ENCODE measurements around the gene OPN1SW. TPM values are rescaled to one million over a fixed set of nuclear protein-coding genes. Genes with fewer than 3 reads are reported as not detected.

The OPN1SW gene
- total RNA-seq, 3 donors from 2014 or later, result not detected

DNA sequence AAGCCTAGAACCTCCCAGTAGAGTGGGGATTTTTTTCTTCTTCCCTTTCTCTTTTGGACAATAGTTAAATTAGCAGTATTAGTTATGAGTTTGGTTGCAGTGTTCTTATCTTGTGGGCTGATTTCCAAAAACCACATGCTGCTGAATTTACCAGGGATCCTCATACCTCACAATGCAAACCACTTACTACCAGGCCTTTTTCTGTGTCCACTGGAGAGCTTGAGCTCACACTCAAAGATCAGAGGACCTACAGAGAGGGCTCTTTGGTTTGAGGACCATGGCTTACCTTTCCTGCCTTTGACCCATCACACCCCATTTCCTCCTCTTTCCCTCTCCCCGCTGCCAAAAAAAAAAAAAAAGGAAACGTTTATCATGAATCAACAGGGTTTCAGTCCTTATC, 5.4 kb downstream of the OPN1SW start:
- intact Hi-C loops (cut with DNase I, micrococcal nuclease), result no loop called here
- TF ChIP-seq, protein P1, sequence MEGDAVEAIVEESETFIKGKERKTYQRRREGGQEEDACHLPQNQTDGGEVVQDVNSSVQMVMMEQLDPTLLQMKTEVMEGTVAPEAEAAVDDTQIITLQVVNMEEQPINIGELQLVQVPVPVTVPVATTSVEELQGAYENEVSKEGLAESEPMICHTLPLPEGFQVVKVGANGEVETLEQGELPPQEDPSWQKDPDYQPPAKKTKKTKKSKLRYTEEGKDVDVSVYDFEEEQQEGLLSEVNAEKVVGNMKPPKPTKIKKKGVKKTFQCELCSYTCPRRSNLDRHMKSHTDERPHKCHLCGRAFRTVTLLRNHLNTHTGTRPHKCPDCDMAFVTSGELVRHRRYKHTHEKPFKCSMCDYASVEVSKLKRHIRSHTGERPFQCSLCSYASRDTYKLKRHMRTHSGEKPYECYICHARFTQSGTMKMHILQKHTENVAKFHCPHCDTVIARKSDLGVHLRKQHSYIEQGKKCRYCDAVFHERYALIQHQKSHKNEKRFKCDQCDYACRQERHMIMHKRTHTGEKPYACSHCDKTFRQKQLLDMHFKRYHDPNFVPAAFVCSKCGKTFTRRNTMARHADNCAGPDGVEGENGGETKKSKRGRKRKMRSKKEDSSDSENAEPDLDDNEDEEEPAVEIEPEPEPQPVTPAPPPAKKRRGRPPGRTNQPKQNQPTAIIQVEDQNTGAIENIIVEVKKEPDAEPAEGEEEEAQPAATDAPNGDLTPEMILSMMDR (IDR thresholded peaks at IDR 0.05), result no peak
- ATAC-seq (no peak), DNase-seq (no peak)
- no peak overlapping the region for H3K4me3 ChIP-seq
- H3K36me3 ChIP-seq (ENCODE audit: low read depth), result peaks cover 4% of the 10 kb centered on the region
- no peaks in the 10 kb centered on the region for H3K4me1 ChIP-seq (ENCODE audit: low read depth)
- no peaks in the 10 kb centered on the region for H3K9me3 ChIP-seq

GRCh38 chr7:128767475-128768110, 8.0 kb downstream of the OPN1SW start:
- intact Hi-C loops (cut with DNase I, micrococcal nuclease), result no loop called here
- TF ChIP-seq, protein P1 (IDR thresholded peaks at IDR 0.05), result no peak
- Histone ChIP-seq H3K9me3 (no peaks in the 10 kb centered on the region), H3K4me3 (no peak overlapping the region), H3K4me1 (ENCODE audit: low read depth) (no peaks in the 10 kb centered on the region), H3K36me3 (ENCODE audit: low read depth) (peaks cover 4% of the 10 kb centered on the region)
- ATAC-seq (no peak), DNase-seq (no peak)

DNA sequence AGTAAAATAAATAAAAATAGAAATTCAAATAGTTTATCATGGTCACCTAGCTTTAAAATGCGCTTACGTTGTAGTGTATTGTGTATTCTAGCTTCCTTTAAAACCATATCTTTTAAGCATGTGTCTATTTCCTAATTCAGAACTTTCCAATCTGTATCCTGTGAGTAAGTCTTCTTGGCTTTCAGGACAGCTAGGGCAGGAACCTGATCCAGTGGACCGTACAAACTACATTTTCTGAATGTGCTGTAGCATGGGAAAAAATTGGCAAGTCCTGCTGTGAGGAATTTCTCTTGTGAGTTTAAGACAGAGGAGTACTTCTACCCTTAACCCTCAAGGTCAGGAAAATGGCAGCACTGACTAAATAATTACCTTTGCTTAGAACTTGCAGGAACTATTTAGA, 12.1 kb downstream of the OPN1SW start:
- intact Hi-C loops (cut with DNase I, micrococcal nuclease), result no loop called here
- Histone ChIP-seq H3K9me3 (no peaks in the 10 kb centered on the region), H3K4me1 (ENCODE audit: low read depth) (no peaks in the 10 kb centered on the region), H3K36me3 (ENCODE audit: low read depth) (peaks cover 3% of the 10 kb centered on the region), H3K4me3 (no peak overlapping the region)
- DNase-seq (no peak), ATAC-seq (no peak)
- TF ChIP-seq, protein P1 (IDR thresholded peaks at IDR 0.05), result no peak

DNA sequence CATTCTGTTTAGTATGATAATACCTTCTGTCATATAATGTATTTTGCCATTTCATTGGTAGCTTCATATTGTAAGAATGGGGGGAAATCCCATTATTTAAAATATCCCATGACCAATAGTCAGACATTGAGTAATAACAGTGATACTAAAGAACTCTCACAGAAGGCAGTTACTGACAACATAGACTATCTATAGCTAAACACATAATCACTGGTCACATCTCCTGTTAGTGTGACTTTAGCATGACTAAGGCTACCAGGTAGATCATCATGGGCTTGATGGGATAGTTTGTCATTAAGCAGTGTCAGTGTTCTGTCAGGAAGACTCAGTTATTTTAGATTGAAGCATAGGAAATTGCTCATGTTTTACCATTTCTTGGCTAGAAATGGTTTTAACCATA, 16.4 kb downstream of the OPN1SW start:
- no peak for ATAC-seq
- no peaks in the 10 kb centered on the region for H3K9me3 ChIP-seq
- no peak overlapping the region for H3K4me3 ChIP-seq
- no peak for DNase-seq
- TF ChIP-seq, protein P1 (IDR thresholded peaks at IDR 0.05), result no peak
- peaks cover 3% of the 10 kb centered on the region for H3K36me3 ChIP-seq (ENCODE audit: low read depth)
- H3K4me1 ChIP-seq (ENCODE audit: low read depth), result no peaks in the 10 kb centered on the region
- intact Hi-C loops (cut with DNase I, micrococcal nuclease), result no loop called here

- Histone ChIP-seq H3K9me3 (no peaks in the 10 kb centered on the region), H3K36me3 (ENCODE audit: low read depth) (peaks cover 3% of the 10 kb centered on the region), H3K4me1 (ENCODE audit: low read depth) (no peaks in the 10 kb centered on the region), H3K4me3 (no peak overlapping the region)
- DNase-seq, result no peak
- TF ChIP-seq, protein P1 (IDR thresholded peaks at IDR 0.05), result no peak
- intact Hi-C loops (cut with DNase I, micrococcal nuclease), result no loop called here
- no peak for ATAC-seq
Observed at GRCh38 chr7:128758553-128758952, 17.0 kb downstream of the OPN1SW start.

DNA sequence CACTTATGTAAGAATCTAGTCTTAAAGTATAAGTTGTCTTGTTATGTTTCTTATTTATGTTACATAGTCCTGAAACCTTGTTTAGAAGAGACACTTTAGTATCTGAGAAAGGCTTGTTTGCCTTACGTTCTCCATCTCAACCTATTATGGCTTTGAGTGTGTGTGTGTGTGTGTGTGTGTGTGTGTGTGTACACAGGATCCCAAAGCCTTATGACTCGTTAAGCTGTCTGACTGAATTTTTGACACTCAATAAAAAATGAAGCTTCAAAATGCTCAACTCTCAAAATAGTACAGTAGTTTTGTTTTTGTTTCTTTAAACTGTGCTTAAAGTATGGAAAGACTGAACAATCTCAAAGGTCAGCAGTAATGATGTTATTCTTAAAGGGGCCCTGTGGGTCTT, 18.4 kb downstream of the OPN1SW start:
- H3K9me3 ChIP-seq, result no peaks in the 10 kb centered on the region
- TF ChIP-seq, protein P1 (IDR thresholded peaks at IDR 0.05), result no peak
- intact Hi-C loops (cut with DNase I, micrococcal nuclease), result no loop called here
- ATAC-seq, result no peak
- H3K36me3 ChIP-seq (ENCODE audit: low read depth), result peaks cover 3% of the 10 kb centered on the region
- DNase-seq, result no peak
- no peaks in the 10 kb centered on the region for H3K4me1 ChIP-seq (ENCODE audit: low read depth)
- H3K4me3 ChIP-seq, result no peak overlapping the region

All from mucosa of descending colon (tissue), 3 donors.